H54 (cell line): Measurements from ENCODE around the gene KRTAP1-5.
"Not testable (repeated sequence)": the region's sequence is repeated elsewhere in the genome, so short reads cannot be mapped to it uniquely, and the experiment has no call there.

Experiments
- DNase-seq: peaks from one replicate; pipeline ENCODE4 v3.0.0; 2011; ENCODE audit warnings: low spot score, mixed read lengths; ENCODE audit not compliant: insufficient read length
- FAIRE-seq: peaks from 3 replicates; lab custom pipeline; 2011; peaks lifted over from hg19 to GRCh38; lab: Jason Lieb, UNC
- POLR2A ChIP-seq: IDR thresholded peaks from 2 replicates; pipeline ENCODE4 v1.6.1; 2011; ENCODE audit warnings: low read depth, mild to moderate bottlenecking, low read length

Gene KRTAP1-5

DNA sequence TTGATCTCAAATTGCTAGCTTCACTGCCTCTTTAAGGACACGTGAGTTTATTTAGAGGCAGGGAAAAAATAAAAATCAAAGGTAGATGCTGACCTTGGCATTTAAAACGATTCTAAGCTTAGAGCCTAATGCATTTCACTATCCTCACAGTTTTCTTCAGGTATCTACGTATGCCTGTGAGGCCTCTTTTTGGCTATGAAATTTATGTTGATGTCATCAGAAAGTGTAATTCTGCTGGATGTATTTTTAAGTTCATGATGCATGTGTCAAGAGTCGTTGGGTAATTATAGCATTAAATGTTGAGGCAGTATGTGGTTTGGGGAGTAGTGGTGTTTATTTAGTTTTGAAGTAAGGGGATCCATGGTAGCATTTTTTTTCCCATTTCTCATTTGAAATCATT is 23.1 kb downstream of the KRTAP1-5 start:
- no peak for FAIRE-seq

GRCh38 chr17:41002814-41003213 is 24.2 kb downstream of the KRTAP1-5 start:
- FAIRE-seq (peak; percentile 95), DNase-seq (peak; percentile 20)
- no peak for TF ChIP-seq POLR2A

More for the DNA sequence above, 23.1 kb downstream of the KRTAP1-5 start:
- no peak for DNase-seq
- no peak for TF ChIP-seq POLR2A

GRCh38 chr17:41001795-41002194 is 25.2 kb downstream of the KRTAP1-5 start:
- no peak for DNase-seq
- no peak for FAIRE-seq
- TF ChIP-seq POLR2A: no peak

DNA sequence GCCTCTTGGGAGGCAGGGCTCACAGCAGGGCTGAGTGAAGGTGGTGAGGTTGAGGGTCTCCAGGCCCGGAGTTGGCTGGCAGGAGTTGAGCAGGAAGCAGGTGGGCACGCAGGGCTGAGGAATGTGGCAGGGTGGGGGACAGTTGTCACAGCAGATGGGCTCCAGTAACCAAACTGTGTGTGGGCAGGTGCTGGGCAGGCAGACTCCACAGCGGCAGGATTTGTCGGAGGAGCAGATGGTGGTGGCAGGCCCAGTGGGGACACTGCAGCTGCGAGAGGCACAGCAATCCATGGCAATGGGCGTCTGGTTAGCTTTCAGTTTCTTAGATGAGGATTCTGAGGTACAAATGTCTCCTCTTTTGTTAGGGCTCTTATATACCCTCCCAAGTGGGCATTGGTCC is 27.4 kb downstream of the KRTAP1-5 start, which contains the start of gene KRTAP3-2:
KRTAP3-2 (minus strand) TSS at position 344 of the 400 bp plus-strand sequence; CDS start at position 291, 53 bp downstream.
- not testable (repeated sequence) for DNase-seq, FAIRE-seq

- FAIRE-seq: no peak
- no peak for DNase-seq
- TF ChIP-seq POLR2A: no peak
These were observed 29.6 kb downstream of the KRTAP1-5 start for GRCh38 chr17:40997361-40997760.

DNA sequence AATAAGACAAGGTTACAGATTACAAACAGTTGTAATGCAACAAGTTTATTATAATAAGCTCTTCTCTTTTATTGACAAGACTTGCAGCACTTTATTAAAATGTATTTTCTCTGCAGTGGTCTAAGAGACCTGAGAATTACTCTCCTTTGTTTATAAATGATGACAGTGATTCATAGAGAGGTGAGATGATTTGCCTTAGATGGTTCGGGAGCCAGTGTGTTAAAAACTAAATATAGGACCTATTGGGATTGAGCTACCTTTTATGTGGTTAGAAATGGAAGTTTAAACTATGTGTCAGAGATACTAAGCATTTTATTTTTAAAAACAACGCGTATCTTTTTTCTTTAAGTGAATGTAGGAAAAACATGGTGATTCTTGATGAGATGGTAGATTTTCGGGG is 30.2 kb downstream of the KRTAP1-5 start:
- DNase-seq: no peak
- TF ChIP-seq POLR2A: no peak
- peak; percentile 15 for FAIRE-seq

- DNase-seq (no peak), FAIRE-seq (no peak)
- no peak for TF ChIP-seq POLR2A
These were observed 31.9 kb downstream of the KRTAP1-5 start for GRCh38 chr17:40995116-40995515.

- DNase-seq (no peak), FAIRE-seq (no peak)
These were observed 33.2 kb downstream of the KRTAP1-5 start, which contains the start of gene KRTAP3-3 for GRCh38 chr17:40993839-40994238. Gene KRTAP3-3, minus strand, starts transcription at chr17:40994164. Its CDS starts 67 bp downstream, at chr17:40994097.

DNA sequence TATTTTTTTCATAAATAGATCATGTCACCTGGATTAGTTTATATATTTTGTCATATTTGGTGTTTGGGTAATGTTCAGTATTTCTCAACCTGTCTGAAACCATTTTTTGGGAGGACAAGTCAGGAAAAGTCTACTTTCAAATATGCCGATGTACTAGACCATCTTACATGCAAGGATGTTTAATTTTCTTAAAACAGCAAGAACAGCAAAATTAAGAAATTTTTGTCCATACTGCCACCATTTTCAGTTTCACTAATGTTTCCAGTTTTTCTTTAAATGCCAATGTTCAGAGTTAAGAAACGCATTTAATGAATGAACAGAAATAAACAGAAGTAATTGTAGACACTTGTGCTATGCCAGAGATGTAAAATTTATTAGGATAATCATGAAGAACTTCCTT is 33.9 kb downstream of the KRTAP1-5 start:
- TF ChIP-seq POLR2A: no peak
- DNase-seq (no peak), FAIRE-seq (no peak)

More at GRCh38 chr17:40993839-40994238, 33.2 kb downstream of the KRTAP1-5 start, which contains the start of gene KRTAP3-3:
- no peak for TF ChIP-seq POLR2A

- DNase-seq: no peak
- no peak for TF ChIP-seq POLR2A
- no peak for FAIRE-seq
These were observed 34.3 kb downstream of the KRTAP1-5 start for GRCh38 chr17:40992666-40993065.

DNA sequence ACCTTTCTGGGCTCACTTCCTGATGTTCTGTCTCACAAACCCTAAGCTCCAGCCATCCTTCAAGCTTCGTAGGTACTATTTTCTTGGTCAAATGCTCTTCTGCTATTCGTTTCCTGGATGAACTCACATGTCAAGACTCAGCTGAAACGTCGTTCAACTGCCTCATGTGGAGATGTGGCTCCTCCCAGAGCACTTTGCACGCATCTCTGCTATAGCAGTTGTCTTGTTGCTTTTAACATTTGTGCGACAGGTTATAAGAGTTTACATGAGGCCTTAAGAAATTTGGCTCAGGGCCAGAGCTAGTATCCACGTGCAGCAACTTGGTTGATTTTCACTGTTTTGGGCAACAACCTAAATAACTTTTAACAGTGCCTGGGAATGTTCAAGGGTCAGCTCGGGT is 40.1 kb downstream of the KRTAP1-5 start:
- DNase-seq: no peak
- FAIRE-seq: no peak
- TF ChIP-seq POLR2A: no peak

DNA sequence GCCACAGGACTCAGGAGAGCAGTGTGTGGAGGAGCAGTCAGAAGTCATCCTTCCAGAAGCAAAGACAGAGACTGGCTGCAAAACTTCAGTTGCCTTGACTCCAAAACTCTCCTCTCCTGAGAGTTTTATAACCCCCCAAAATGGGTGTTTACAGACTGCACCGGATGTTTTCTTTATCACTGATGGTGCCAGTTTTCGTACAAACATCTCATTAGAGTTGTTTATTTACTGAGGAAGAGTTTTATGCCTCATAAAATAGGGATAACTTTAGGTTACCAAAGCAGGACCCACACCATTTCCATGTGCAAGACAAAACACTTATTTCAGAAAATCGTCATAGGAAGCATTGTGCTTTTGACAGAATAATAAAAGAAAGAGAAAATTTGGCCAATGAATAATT is 42.8 kb downstream of the KRTAP1-5 start, which contains the start of gene KRT40:
KRT40 (minus strand) TSS at position 101 of the 400 bp plus-strand sequence; CDS start at position 48, 53 bp downstream.
- FAIRE-seq (no peak), DNase-seq (no peak)
- TF ChIP-seq POLR2A: no peak

DNA sequence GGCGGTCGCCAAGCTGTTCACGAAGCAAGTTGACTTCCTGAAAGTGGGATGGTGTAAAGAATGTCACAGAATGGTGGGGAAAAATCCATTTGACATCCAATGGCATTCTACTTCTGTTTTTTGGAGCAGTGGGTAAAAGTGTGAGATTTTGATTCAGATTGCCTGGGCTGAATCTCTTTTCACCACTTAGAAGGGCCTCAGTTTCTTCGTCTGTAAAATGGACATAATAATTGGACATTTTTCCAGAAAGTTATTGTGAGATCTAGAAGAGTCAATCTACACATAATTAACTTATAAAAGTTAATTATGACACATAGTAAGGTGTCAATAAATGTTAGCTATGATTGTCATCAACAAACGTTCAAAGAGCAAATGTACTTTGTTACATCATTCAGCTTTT is 45.9 kb downstream of the KRTAP1-5 start:
- no peak for TF ChIP-seq POLR2A
- DNase-seq (no peak), FAIRE-seq (no peak)

GRCh38 chr17:40980596-40980995 is 46.4 kb downstream of the KRTAP1-5 start:
- FAIRE-seq (no peak), DNase-seq (no peak)
- no peak for TF ChIP-seq POLR2A

DNA sequence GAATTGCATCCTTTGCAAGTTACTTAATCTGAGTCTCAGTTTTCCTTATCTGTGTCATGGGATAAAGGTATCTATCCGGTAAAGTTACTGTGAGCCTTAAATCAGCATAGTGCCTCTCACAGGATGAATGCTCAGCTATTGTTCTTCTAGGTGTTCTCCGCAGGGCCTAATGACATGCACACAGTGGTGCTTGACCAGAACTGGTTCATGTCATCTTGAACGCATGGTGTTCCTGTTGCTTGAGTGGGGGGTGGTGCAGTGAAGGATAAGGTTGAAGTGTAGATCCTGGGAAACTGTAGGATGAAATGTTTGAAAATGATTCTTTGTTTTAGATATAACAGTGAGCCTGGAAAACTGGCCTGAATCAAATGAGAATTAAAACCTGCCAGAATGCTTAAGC is 46.9 kb downstream of the KRTAP1-5 start:
- FAIRE-seq (no peak), DNase-seq (no peak)
- no peak for TF ChIP-seq POLR2A
